Right lobe of liver (tissue), 4 donors: ENCODE measurements around the gene PGBD2.

Experiments
- POLR2A ChIP-seq: fragments of 450-650 bp; IDR thresholded peaks from one replicate; pipeline ENCODE4 v1.6.1; 2017; ENCODE audit warnings: antibody characterized with exemption, mild to moderate bottlenecking
- TF ChIP-seq, protein P1 (sequence below), 4 donors: fragments of 200-600 bp in 3 of 4; fragments of 450-650 bp in 1 of 4; IDR thresholded peaks; one replicate each; pipeline versions ENCODE4 v1.5.1 to v1.8.0; 2016 to 2022; ENCODE audit warnings: antibody characterized with exemption in 4 of 4, mild to moderate bottlenecking in 2 of 4
- donor health status: DM: no; HTN: no; CAD: no.
- donor health status: DM: no; HTN: no; CAD: no.
- donor health status: DM: no; HTN: yes; CAD: no.

DNA sequence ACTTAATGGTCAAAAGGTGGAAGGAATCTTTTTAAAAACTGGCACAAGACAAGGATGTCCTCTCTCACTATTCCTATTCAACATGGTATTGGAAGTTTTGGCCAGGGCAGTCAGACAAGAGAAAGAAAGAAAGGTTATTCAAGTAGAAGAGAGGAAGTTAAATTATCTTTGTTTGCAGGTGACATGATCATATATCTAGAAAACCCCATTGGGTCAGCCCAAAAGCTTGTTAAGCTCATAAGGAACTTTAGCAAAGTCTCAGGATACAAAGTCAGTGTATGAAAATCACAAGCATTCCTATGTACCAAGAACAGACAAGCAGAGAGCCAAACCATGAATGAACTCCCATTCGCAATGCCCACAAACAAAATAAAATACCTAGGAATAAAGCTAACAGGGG lies 5.4 kb upstream of the PGBD2 start:
- no peak for TF ChIP-seq POLR2A
- TF ChIP-seq, protein P1, sequence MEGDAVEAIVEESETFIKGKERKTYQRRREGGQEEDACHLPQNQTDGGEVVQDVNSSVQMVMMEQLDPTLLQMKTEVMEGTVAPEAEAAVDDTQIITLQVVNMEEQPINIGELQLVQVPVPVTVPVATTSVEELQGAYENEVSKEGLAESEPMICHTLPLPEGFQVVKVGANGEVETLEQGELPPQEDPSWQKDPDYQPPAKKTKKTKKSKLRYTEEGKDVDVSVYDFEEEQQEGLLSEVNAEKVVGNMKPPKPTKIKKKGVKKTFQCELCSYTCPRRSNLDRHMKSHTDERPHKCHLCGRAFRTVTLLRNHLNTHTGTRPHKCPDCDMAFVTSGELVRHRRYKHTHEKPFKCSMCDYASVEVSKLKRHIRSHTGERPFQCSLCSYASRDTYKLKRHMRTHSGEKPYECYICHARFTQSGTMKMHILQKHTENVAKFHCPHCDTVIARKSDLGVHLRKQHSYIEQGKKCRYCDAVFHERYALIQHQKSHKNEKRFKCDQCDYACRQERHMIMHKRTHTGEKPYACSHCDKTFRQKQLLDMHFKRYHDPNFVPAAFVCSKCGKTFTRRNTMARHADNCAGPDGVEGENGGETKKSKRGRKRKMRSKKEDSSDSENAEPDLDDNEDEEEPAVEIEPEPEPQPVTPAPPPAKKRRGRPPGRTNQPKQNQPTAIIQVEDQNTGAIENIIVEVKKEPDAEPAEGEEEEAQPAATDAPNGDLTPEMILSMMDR (IDR thresholded peaks at IDR 0.05): no peak
